Liver (tissue), 9 donors: ENCODE measurements around the gene DIAPH3. TPM values are rescaled to one million over a fixed set of nuclear protein-coding genes. Genes with fewer than 3 reads are reported as not detected.

Source experiments
- DNase-seq: peaks from one replicate; pipeline ENCODE4 v3.0.0-alpha.2; 2017; ENCODE audit warnings: low spot score
- H3K27ac ChIP-seq, 2 donors: one replicate each; pipeline ENCODE4 v1.7.0; 2013; ENCODE audit warnings: inconsistent platforms in 2 of 2, low read length in 2 of 2, control low read depth in 1 of 2, low read depth in 1 of 2, mild to moderate bottlenecking in 1 of 2
- H3K27me3 ChIP-seq, 4 donors: one replicate each; pipeline versions ENCODE4 v1.6.1 to v1.7.0; 2013; ENCODE audit warnings: low read length in 3 of 4, inconsistent platforms in 1 of 4, mild to moderate bottlenecking in 1 of 4, moderate library complexity in 1 of 4; ENCODE audit not compliant: control insufficient read depth in 4 of 4, insufficient read depth in 4 of 4
- H3K36me3 ChIP-seq, 4 donors: one replicate each; pipeline versions ENCODE4 v1.6.1 to v1.7.0; 2013; ENCODE audit warnings: low read length in 3 of 4, mild to moderate bottlenecking in 3 of 4, low read depth in 1 of 4, moderate library complexity in 1 of 4; ENCODE audit not compliant: control insufficient read depth in 4 of 4, insufficient read depth in 3 of 4
- H3K4me1 ChIP-seq, 4 donors: one replicate each; pipeline versions ENCODE4 v1.6.1 to v1.7.0; 2013; ENCODE audit warnings: low read length in 3 of 4, mild to moderate bottlenecking in 3 of 4, moderate library complexity in 1 of 4; ENCODE audit not compliant: control insufficient read depth in 4 of 4, insufficient read depth in 4 of 4
- H3K4me3 ChIP-seq, 3 donors: one replicate each; pipeline versions ENCODE4 v1.6.1 to v1.7.0; 2013; ENCODE audit warnings: low read length in 3 of 3, control low read depth in 1 of 3, low read depth in 1 of 3, mild to moderate bottlenecking in 1 of 3
- H3K9ac ChIP-seq, 2 donors: one replicate each; pipeline ENCODE4 v1.7.0; 2013; ENCODE audit warnings: low read length in 2 of 2, mild to moderate bottlenecking in 2 of 2, moderate library complexity in 2 of 2, control low read depth in 1 of 2, low read depth in 1 of 2
- H3K9me3 ChIP-seq, 4 donors: one replicate each; pipeline versions ENCODE4 v1.6.1 to v1.7.0; 2013; ENCODE audit warnings: low read length in 3 of 4; ENCODE audit not compliant: control insufficient read depth in 4 of 4
- ATF3 ChIP-seq: IDR thresholded peaks from 2 replicates; pipeline ENCODE4 v1.6.1; 2016; ENCODE audit warnings: antibody characterized with exemption
- CTCF ChIP-seq: fragments of 150-350 bp; IDR thresholded peaks from 2 replicates; pipeline ENCODE4 v1.5.1; 2017; ENCODE audit warnings: improper control_type of control experiment, low read depth, low read length; ENCODE audit not compliant: missing input control
- EGR1 ChIP-seq, 2 donors: IDR thresholded peaks; 2 replicates each; pipeline ENCODE4 v1.6.1; 2016 to 2018; ENCODE audit warnings: antibody characterized with exemption in 2 of 2, low read depth in 2 of 2
- FOXA1 ChIP-seq: IDR thresholded peaks from 2 replicates; pipeline ENCODE4 v1.6.1; 2016; ENCODE audit warnings: antibody characterized with exemption
- GABPA ChIP-seq, 2 donors: IDR thresholded peaks in 1 of 2; conservative IDR thresholded peaks in 1 of 2; 2 replicates each; pipeline ENCODE4 v1.6.1; 2016; ENCODE audit warnings: antibody characterized with exemption in 2 of 2, mild to moderate bottlenecking in 1 of 2, moderate library complexity in 1 of 2
- HNF4G ChIP-seq: IDR thresholded peaks from 2 replicates; pipeline ENCODE4 v1.6.1; 2016; ENCODE audit warnings: antibody characterized with exemption
- JUND ChIP-seq, 2 donors: IDR thresholded peaks; 2 replicates each; pipeline ENCODE4 v1.6.1; 2016; ENCODE audit warnings: antibody characterized with exemption in 2 of 2
- NR2F2 ChIP-seq: IDR thresholded peaks from 2 replicates; pipeline ENCODE4 v1.6.1; 2016; ENCODE audit warnings: antibody characterized with exemption
- RXRA ChIP-seq, 2 donors: IDR thresholded peaks; 2 replicates each; pipeline ENCODE4 v1.6.1; 2017 to 2018; ENCODE audit warnings: antibody characterized with exemption in 2 of 2, mild to moderate bottlenecking in 1 of 2
- SP1 ChIP-seq: IDR thresholded peaks from 2 replicates; pipeline ENCODE4 v1.6.1; 2018; ENCODE audit warnings: antibody characterized with exemption, mild to moderate bottlenecking
- TAF1 ChIP-seq: conservative IDR thresholded peaks from 2 replicates; pipeline ENCODE4 v1.6.1; 2016; ENCODE audit warnings: antibody characterized with exemption, mild to moderate bottlenecking
- YY1 ChIP-seq: IDR thresholded peaks from 2 replicates; pipeline ENCODE4 v1.6.1; 2016; ENCODE audit warnings: antibody characterized with exemption, mild to moderate bottlenecking
- ZBTB33 ChIP-seq: IDR thresholded peaks from 2 replicates; pipeline ENCODE4 v1.6.1; 2016; ENCODE audit warnings: antibody characterized with exemption
- WGBS: extraction: QIAGEN DNeasy Blood & Tissue Kit; methylation state at CpG from one replicate; pipeline ENCODE4 v1.1.7; 2013; 5-methylcytosine and 5-hydroxymethylcytosine counted together
- polyA plus RNA-seq, 2 donors: library from polyadenylated mRNA; stranded (reverse) in 1 of 2; unstranded in 1 of 2; fragments of 200-250 nt in 1 of 2; fragments of >200 nt in 1 of 2; fragmentation: Nextera tagmentation in 1 of 2; extraction: Ambion mirVana in 1 of 2; gene quantifications; one replicate each; pipeline versions ENCODE4 v1.2.1 to v1.2.3, GENCODE V29; 2013 to 2015
- total RNA-seq, 2 donors: library from RNA; depleted of rRNA; stranded (reverse); fragments of >200 nt; gene quantifications; one replicate each; pipeline ENCODE4 v1.2.3, GENCODE V29; 2014
- TF ChIP-seq, protein P1 (sequence below): IDR thresholded peaks from 2 replicates; pipeline ENCODE4 v1.6.1; 2016; ENCODE audit warnings: antibody characterized with exemption, mild to moderate bottlenecking
- donor health status: healthy.
- donor health status: healthy.
- donor health status: healthy.
- donor health status: healthy.
- donor health status: healthy.

Gene DIAPH3
- total and polyA plus RNA-seq, 4 donors = 0.08 to 11.1 (median 0.27) TPM

DNA sequence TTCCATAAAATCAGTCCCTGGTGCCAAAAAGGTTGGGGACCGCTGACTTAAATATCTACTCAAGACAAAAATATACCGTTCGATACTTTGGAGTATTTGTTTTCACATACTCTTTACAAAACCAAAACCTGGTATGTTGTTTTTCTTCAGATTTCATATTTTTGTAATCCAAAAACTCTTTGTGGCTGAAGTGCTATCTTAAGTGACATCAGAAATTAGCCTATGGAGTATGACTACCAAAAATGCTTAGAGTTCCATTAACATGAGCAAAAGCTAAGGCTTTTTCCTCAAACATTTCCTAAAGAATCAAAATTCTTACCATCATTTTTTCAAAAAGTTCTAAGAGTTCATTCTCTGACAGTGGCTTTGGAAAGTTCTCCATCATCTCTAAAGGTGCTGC lies 52.0 kb downstream of the DIAPH3 start:
- Histone ChIP-seq H3K9me3 (peaks cover 0 to 4% (median 2%) of the 10 kb centered on the region in 4 donors), H3K4me3 (no peak overlapping the region), H3K36me3 (no peaks in the 10 kb centered on the region), H3K27ac (no peak overlapping the region), H3K9ac (no peak overlapping the region), H3K27me3 (no peaks in the 10 kb centered on the region), H3K4me1 (no peaks in the 10 kb centered on the region)
- TF ChIP-seq HNF4G (no peak), ATF3 (no peak), CTCF (no peak), NR2F2 (no peak), ZBTB33 (no peak), GABPA (IDR thresholded peaks at IDR 0.05 in 1 of 2, conservative IDR thresholded peaks at IDR 0.05 in 1 of 2) (no peak), RXRA (IDR thresholded peaks at IDR 0.05) (no peak), YY1 (no peak)
- TF ChIP-seq, protein P1, sequence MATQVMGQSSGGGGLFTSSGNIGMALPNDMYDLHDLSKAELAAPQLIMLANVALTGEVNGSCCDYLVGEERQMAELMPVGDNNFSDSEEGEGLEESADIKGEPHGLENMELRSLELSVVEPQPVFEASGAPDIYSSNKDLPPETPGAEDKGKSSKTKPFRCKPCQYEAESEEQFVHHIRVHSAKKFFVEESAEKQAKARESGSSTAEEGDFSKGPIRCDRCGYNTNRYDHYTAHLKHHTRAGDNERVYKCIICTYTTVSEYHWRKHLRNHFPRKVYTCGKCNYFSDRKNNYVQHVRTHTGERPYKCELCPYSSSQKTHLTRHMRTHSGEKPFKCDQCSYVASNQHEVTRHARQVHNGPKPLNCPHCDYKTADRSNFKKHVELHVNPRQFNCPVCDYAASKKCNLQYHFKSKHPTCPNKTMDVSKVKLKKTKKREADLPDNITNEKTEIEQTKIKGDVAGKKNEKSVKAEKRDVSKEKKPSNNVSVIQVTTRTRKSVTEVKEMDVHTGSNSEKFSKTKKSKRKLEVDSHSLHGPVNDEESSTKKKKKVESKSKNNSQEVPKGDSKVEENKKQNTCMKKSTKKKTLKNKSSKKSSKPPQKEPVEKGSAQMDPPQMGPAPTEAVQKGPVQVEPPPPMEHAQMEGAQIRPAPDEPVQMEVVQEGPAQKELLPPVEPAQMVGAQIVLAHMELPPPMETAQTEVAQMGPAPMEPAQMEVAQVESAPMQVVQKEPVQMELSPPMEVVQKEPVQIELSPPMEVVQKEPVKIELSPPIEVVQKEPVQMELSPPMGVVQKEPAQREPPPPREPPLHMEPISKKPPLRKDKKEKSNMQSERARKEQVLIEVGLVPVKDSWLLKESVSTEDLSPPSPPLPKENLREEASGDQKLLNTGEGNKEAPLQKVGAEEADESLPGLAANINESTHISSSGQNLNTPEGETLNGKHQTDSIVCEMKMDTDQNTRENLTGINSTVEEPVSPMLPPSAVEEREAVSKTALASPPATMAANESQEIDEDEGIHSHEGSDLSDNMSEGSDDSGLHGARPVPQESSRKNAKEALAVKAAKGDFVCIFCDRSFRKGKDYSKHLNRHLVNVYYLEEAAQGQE = no peak
- WGBS = 99% methylated on average over 3 of the region's 3 CpGs
- no peak for DNase-seq

GRCh38 chr13:60109285-60109684 lies 54.4 kb downstream of the DIAPH3 start:
- peaks cover 0 to 4% (median 2%) of the 10 kb centered on the region in 4 donors for H3K9me3 ChIP-seq
- no peaks in the 10 kb centered on the region for H3K36me3 ChIP-seq
- no peak for DNase-seq
- 95% methylated on average over 3 of the region's 3 CpGs for WGBS
- H3K9ac ChIP-seq = no peak overlapping the region
- H3K27ac ChIP-seq = no peak overlapping the region
- H3K4me1 ChIP-seq = no peaks in the 10 kb centered on the region
- H3K4me3 ChIP-seq = no peak overlapping the region
- TF ChIP-seq EGR1 (IDR thresholded peaks at IDR 0.05; ENCODE audit: low read depth in 2 of 2) = no peak
- no peak for TF ChIP-seq NR2F2
- TF ChIP-seq FOXA1 = no peak
- no peak for TF ChIP-seq YY1
- TF ChIP-seq GABPA (IDR thresholded peaks at IDR 0.05 in 1 of 2, conservative IDR thresholded peaks at IDR 0.05 in 1 of 2) = no peak
- no peak for TF ChIP-seq JUND (IDR thresholded peaks at IDR 0.05)
- no peak for TF ChIP-seq ATF3
- no peak for TF ChIP-seq TAF1
- TF ChIP-seq SP1 = no peak
- H3K27me3 ChIP-seq = no peaks in the 10 kb centered on the region
